ENCODE data around the gene MAPKBP1.

Gene MAPKBP1

DNA sequence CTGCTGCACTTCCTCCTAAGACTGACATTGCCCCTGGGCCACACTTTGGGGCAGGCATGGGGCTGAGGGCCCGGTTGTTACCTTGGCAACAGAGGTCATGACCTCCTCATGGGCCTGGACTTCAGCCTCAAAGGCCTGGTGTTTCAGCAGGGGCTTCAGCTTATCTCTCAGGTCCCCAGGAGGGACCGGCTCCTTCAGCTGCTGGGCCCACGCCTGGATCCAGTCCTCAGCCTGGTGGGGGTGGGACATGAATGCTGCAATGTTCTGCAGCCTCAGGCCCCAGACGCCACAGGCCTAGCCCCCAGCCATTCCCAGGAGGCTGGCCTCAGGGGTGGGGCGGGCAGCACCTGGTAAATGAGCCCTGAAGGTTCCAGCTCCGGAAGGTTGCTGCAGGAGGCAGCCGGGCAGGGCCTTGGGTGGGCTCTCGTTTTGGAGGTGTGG, 92.0 kb downstream of the MAPKBP1 start:
- DNase-seq (ENCODE audit: low spot score): no peak

GRCh38 chr15:41866872-41867579, 92.7 kb downstream of the MAPKBP1 start:
- no peak for TF ChIP-seq CTCF (conservative IDR thresholded peaks at IDR 0.05; ENCODE audit: low read depth)
- ChIA-PET CTCF (no interaction called here), POLR2A (ENCODE audit: low non-redundant PET) (no interaction called here)
- DNase-seq (ENCODE audit: low spot score): no peak
- no peak overlapping the region for H3K27ac ChIP-seq

More for the DNA sequence above, 92.0 kb downstream of the MAPKBP1 start:
- H3K27ac ChIP-seq: no peak overlapping the region
- no peak for TF ChIP-seq CTCF (conservative IDR thresholded peaks at IDR 0.05; ENCODE audit: low read depth)
- POLR2A ChIA-PET (ENCODE audit: low non-redundant PET): no interaction called here
- CTCF ChIA-PET: no interaction called here

DNA sequence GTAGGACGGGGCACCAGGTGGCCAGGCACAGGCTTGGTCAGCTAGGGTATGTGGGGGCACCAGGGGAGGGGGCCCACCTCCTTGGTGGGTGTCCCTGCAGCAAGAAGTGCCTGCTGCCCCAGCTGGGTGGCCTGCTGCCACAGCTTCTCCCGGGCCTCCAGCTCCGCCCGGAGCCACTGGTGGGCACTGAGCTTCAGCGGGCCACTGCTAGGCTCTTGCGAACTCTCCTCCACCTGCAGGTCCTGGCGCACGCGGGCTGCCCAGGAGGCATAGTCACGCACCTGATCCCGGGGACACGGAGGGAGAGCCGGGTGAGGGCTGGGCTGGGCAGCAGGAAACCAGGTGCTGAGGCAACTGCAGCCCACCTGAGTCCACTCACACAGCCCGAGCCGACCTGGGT, 94.0 kb downstream of the MAPKBP1 start:
- ChIA-PET CTCF (no interaction called here), POLR2A (ENCODE audit: low non-redundant PET) (no interaction called here)
- H3K27ac ChIP-seq: no peak overlapping the region
- no peak for TF ChIP-seq CTCF (conservative IDR thresholded peaks at IDR 0.05; ENCODE audit: low read depth)
- no peak for DNase-seq (ENCODE audit: low spot score)

DNA sequence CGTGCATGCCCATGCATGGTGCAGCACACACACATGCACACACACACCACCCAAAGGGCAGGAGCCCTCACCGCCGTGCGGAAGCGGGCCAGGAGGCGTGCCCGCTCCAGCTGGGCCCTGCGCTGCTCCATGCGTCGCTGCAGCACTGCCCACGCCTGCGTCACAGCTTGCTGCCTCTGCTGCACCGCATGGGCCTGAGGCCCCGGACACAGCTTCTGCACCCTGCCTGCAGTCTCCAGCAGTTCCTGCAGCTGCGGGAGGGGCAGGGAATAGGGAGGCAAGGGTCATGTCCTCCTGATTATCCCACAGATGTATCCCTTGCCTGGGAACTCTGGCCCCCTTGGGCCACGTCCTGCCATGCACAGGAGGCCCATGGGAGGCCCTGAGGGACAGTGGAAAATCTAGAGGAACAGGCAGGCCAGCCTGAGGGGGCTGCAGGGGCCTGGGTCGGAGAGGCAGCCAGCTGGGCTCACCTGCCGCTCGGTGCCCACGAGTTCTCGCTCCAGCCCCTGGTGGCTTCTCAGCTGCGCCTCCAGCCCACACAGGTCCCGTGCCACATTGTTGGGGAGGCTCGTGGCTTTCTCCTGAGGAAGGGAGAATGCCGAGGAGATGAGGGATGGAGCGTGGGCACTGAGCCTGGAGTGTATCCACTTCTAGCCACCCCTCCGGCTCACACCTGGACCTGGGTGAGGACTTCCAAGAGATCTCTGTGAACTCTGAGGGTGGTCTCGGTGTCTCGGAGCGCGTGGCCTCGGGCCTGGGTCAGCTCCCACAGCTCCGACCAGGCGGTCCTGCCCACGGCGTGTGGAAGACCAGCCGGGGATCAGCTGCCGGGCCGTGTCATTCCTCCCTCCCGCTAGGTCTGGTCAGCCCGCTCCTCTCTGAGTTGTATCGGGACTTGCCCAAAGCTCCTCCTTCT, 95.7 kb downstream of the MAPKBP1 start:
- DNase-seq (ENCODE audit: low spot score): no peak
- H3K27ac ChIP-seq: peak overlapping the region; percentile 9; the same call in 1 of the 2 replicates
- ChIA-PET CTCF (no interaction called here), POLR2A (ENCODE audit: low non-redundant PET) (interaction anchor here (1.2 kb wide), 1 partner anchor 25 kb away, joined by 4 read pairs; no protein-coding TSS in a partner anchor)
- no peak for TF ChIP-seq CTCF (conservative IDR thresholded peaks at IDR 0.05; ENCODE audit: low read depth)

DNA sequence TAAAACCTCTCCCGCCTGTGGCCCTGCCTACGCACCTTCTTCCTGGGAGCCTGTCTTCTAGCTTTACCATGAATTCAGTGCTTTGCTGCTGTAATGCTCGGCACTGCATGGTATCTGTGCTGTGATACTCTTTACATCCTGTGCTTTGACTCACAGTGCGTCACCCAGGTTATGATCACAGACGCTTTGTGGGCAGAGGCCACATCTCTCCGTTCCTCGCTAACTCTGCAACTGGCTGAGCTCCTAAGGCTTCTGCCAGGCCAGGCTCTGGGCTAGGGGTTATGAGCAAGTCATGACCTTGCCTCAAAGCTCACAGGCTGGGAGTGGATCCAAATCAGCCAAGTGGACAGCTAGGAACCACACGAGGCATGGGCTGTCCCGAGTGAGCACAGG, 96.4 kb downstream of the MAPKBP1 start:
- no peak for TF ChIP-seq CTCF (conservative IDR thresholded peaks at IDR 0.05; ENCODE audit: low read depth)
- POLR2A ChIA-PET (ENCODE audit: low non-redundant PET): interaction anchor here (1.2 kb wide), 1 partner anchor 24 kb away, joined by 4 read pairs; no protein-coding TSS in a partner anchor
- DNase-seq (ENCODE audit: low spot score): peak; percentile 79
- peak overlapping the region; percentile 9; the same call in 1 of the 2 replicates for H3K27ac ChIP-seq
- CTCF ChIA-PET: no interaction called here

DNA sequence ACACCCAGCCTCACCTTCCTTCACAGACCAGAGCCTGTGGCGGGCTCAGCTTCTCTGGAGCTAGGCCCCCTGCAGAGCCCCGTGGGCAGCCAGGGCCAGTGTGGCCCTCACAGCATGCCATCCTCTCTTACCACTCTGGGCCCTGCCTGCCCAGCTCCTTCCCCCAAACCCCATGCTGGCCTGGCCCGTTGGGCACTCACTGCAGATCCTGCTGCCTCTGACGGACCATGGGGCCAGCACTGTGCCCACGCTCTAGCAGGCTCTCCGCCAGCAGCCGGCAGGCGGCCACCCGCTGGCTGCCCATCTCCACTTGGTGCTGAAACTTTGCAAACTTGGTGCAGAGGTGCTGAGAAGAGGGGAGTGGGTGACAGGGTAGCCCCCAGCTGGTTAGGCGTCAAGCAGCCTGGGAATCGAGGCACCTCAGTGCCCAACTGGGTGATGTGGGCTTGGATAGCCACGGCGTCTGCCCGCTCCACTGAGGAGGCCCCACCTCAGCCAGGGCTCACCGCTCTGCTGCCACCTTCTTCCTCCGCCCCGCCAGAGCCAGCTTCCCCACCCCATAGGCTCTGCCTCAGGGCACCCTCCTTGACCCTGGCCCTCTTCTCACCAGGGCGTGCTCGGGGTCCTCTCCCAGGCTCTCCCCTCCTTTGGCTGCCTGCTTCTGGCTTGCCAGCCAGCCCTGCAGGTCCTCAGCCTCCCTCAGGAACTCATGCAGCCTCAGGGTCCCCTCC, 97.1 kb downstream of the MAPKBP1 start:
- no peak for DNase-seq (ENCODE audit: low spot score)
- peak overlapping the region; percentile 9; the same call in 1 of the 2 replicates for H3K27ac ChIP-seq
- TF ChIP-seq CTCF (conservative IDR thresholded peaks at IDR 0.05; ENCODE audit: low read depth): no peak
- ChIA-PET POLR2A (ENCODE audit: low non-redundant PET) (interaction anchor here (1.2 kb wide), 1 partner anchor 23 kb away, joined by 4 read pairs; no protein-coding TSS in a partner anchor), CTCF (no interaction called here)
